ENCODE results near the gene LHFPL3. TPM values are rescaled to one million over a fixed set of nuclear protein-coding genes. Genes with fewer than 3 reads are reported as not detected.

Gene LHFPL3
- total and polyA plus RNA-seq, 2 donors (not counting 1 experiment from before 2014, with no cell fraction given) = not detected

- Histone ChIP-seq H3K4me2 (replicated peaks; ENCODE audit: low read depth, low read length, poor library complexity, severe bottlenecking) (no peak overlapping the region), H2AFZ (ENCODE audit: insufficient read depth, low read depth, low read length, poor library complexity, severe bottlenecking) (no peak overlapping the region), H3K4me1 (ENCODE audit: control insufficient read depth in 2 of 2, insufficient read depth in 2 of 2, low read length in 2 of 2) (no peaks in the 10 kb centered on the region), H3K4me3 (ENCODE audit: control extremely low read depth in 1 of 5, extremely low read depth in 1 of 5, insufficient read depth in 1 of 5, low read depth in 2 of 5, low read length in 4 of 5) (no peak overlapping the region), H3K9ac (ENCODE audit: low read length) (no peak overlapping the region), H4K20me1 (ENCODE audit: control insufficient read depth, insufficient read depth, low read length, poor library complexity, severe bottlenecking) (no peaks in the 10 kb centered on the region), H3K79me2 (ENCODE audit: control insufficient read depth, insufficient read depth, low read length) (no peaks in the 10 kb centered on the region), H3K27me3 (replicated peaks in 1 of 4; ENCODE audit: control extremely low read depth in 1 of 4, control insufficient read depth in 3 of 4, insufficient read depth in 4 of 4, low read length in 3 of 4) (peaks cover 0 to 9% (median 1%) of the 10 kb centered on the region in 4 experiments), H3K27ac (ENCODE audit: low read length in 2 of 2) (no peak overlapping the region), H3K36me3 (replicated peaks in 1 of 2; ENCODE audit: control extremely low read depth in 1 of 2, control insufficient read depth in 1 of 2, extremely low read depth in 1 of 2, insufficient read depth in 2 of 2, low read length in 1 of 2) (no peaks in the 10 kb centered on the region), H3K9me3 (ENCODE audit: control extremely low read depth in 1 of 3, control insufficient read depth in 2 of 3, insufficient read depth in 1 of 3, low read length in 2 of 3) (no peaks in the 10 kb centered on the region)
- Mint-ChIP-seq H3K27ac (no peak overlapping the region), H3K9me3 (ENCODE audit: insufficient read depth) (no peaks in the 10 kb centered on the region), H3K27me3 (peaks cover 7% of the 10 kb centered on the region), H3K4me1 (peaks cover 1% of the 10 kb centered on the region), H3K4me3 (no peak overlapping the region)
- CTCF ChIA-PET = interaction anchor here (1.2 to 5.5 kb wide), 3 partner anchors 8 to 18 kb away, joined by 3 to 28 read pairs (median 7); no protein-coding TSS in a partner anchor
- TF ChIP-seq EZH2 (IDR thresholded peaks at IDR 0.05; ENCODE audit: borderline replicate concordance, insufficient read depth, low read depth, low read length, poor library complexity, severe bottlenecking) (no peak), CTCF (IDR thresholded peaks at IDR 0.05) (no peak)
- POLR2A ChIA-PET = no interaction called here
- ATAC-seq (ENCODE audit: low read depth) (no peak), DNase-seq (no peak)
- intact Hi-C loops (cut with micrococcal nuclease) = no loop called here
- WGBS (ENCODE audit: insufficient coverage) = 84% methylated on average over 2 of the region's 6 CpGs
Observed at GRCh38 chr7:104900525-104901239, 572.3 kb downstream of the LHFPL3 start.

- peaks cover 11% of the 10 kb centered on the region for H3K27me3 Mint-ChIP-seq
- DNase-seq = no peak
- Histone ChIP-seq H2AFZ (ENCODE audit: insufficient read depth, low read depth, low read length, poor library complexity, severe bottlenecking) (no peak overlapping the region), H3K36me3 (replicated peaks in 1 of 2; ENCODE audit: control extremely low read depth in 1 of 2, control insufficient read depth in 1 of 2, extremely low read depth in 1 of 2, insufficient read depth in 2 of 2, low read length in 1 of 2) (no peaks in the 10 kb centered on the region), H3K9me3 (ENCODE audit: control extremely low read depth in 1 of 3, control insufficient read depth in 2 of 3, insufficient read depth in 1 of 3, low read length in 2 of 3) (no peaks in the 10 kb centered on the region), H4K20me1 (ENCODE audit: control insufficient read depth, insufficient read depth, low read length, poor library complexity, severe bottlenecking) (no peaks in the 10 kb centered on the region), H3K4me1 (ENCODE audit: control insufficient read depth in 2 of 2, insufficient read depth in 2 of 2, low read length in 2 of 2) (no peaks in the 10 kb centered on the region), H3K9ac (ENCODE audit: low read length) (no peak overlapping the region), H3K79me2 (ENCODE audit: control insufficient read depth, insufficient read depth, low read length) (no peaks in the 10 kb centered on the region), H3K27ac (ENCODE audit: low read length in 2 of 2) (no peak overlapping the region), H3K4me2 (replicated peaks; ENCODE audit: low read depth, low read length, poor library complexity, severe bottlenecking) (no peak overlapping the region), H3K4me3 (ENCODE audit: control extremely low read depth in 1 of 5, extremely low read depth in 1 of 5, insufficient read depth in 1 of 5, low read depth in 2 of 5, low read length in 4 of 5) (no peak overlapping the region), H3K27me3 (replicated peaks in 1 of 4; ENCODE audit: control extremely low read depth in 1 of 4, control insufficient read depth in 3 of 4, insufficient read depth in 4 of 4, low read length in 3 of 4) (peaks cover 0 to 9% (median 1%) of the 10 kb centered on the region in 4 experiments)
- CTCF ChIA-PET = interaction anchor here (1.2 to 5.5 kb wide), 3 partner anchors 9 to 18 kb away, joined by 3 to 28 read pairs (median 7); no protein-coding TSS in a partner anchor
- 89% methylated on average over 3 of the region's 3 CpGs for WGBS (ENCODE audit: insufficient coverage)
- no peaks in the 10 kb centered on the region for H3K9me3 Mint-ChIP-seq (ENCODE audit: insufficient read depth)
- TF ChIP-seq EZH2 (IDR thresholded peaks at IDR 0.05; ENCODE audit: borderline replicate concordance, insufficient read depth, low read depth, low read length, poor library complexity, severe bottlenecking) = no peak
- no peak for TF ChIP-seq CTCF (IDR thresholded peaks at IDR 0.05)
- ATAC-seq (ENCODE audit: low read depth) = no peak
- peaks cover 1% of the 10 kb centered on the region for H3K4me1 Mint-ChIP-seq
- POLR2A ChIA-PET = no interaction called here
- no peak overlapping the region for H3K27ac Mint-ChIP-seq
- H3K4me3 Mint-ChIP-seq = no peak overlapping the region
- intact Hi-C loops (cut with micrococcal nuclease) = no loop called here
Observed at GRCh38 chr7:104901240-104901619, 572.8 kb downstream of the LHFPL3 start.

Measured in B cell (primary cell).